Activated CD8-positive, alpha-beta memory T cell treated with anti-CD3 and anti-CD28 coated beads, Interleukin-2, amount 50 U/mL, for 24 hours (primary cell): ENCODE measurements around the gene USP7.
A peak's percentile ranks its signal among the peaks of the same experiment; 100 is the strongest.
"Not testable (repeated sequence)": the region's sequence is repeated elsewhere in the genome, so short reads cannot be mapped to it uniquely, and the experiment has no call there.

Source experiments
- DNase-seq: peaks from one replicate; pipeline ENCODE4 v3.0.0-alpha.2; 2020; ENCODE audit errors: extremely low read depth

USP7 gene

DNA sequence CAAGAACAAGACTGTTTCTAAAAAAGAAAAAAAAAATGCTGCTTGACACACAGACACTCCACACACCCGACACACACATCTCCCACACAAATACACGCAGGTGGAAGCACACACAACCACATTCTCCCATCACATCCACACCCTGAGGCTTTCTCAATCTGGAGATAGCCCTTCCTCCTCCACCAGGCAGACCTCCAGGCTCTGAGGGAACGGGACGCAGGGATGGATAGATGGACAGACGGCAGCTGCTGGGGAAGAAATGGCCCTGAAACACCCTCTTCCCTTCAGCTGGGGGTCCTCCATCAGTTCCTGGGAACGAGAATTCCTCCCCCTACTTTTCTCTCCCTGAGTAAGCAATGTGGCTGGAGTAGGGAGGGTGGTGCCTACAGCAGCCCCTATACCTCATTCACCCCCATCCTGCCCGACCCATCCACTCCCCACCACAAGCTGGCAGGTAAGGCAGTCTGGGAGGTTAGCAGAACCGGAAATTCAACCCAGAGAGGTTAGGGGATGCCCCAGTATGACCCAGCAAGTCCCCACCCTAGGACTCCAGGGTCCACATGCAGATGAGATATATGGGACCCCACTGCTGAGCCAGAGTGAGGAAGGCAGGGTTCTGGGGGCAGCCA lies 85.7 kb downstream of the USP7 start:
- no peak for DNase-seq

DNA sequence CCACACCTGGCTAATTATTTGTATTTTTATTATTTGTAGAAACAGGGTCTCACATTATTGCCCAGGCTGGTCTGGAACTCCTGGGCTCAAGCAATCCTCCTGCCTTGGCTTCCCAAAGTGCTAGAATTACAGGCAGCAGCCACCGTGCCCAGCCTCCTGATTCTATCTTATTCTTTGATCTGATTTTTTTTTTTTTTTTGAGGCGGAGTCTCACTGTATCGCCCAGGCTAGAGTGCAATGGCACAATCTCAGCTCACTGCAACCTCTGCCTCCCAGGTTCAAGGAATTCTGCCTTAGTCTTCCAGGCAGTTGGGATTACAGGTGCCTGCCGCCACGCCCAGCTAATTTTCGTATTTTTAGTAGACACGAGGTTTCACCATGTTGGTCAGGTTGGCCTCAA lies 88.4 kb downstream of the USP7 start:
- not testable (repeated sequence) for DNase-seq

DNA sequence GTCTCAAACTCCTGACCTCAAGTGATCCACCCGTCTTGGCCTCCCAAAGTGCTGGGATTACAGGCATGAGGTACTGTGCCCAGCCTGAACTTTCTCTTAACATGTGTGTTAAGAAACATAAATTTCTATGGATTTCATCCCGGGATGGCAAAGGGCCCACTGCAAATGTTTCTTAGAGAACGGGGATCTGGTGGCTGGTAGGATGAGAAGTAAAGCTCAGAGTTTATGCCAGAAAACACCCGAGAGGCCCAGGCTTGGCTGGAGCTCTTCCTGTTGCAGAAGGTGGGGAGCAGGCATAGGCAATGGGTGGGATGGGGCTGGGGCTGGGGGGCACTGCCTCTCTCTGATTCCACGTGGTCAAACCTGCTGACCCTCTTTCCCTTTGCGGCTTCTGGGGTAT lies 89.3 kb downstream of the USP7 start:
- no peak for DNase-seq

DNA sequence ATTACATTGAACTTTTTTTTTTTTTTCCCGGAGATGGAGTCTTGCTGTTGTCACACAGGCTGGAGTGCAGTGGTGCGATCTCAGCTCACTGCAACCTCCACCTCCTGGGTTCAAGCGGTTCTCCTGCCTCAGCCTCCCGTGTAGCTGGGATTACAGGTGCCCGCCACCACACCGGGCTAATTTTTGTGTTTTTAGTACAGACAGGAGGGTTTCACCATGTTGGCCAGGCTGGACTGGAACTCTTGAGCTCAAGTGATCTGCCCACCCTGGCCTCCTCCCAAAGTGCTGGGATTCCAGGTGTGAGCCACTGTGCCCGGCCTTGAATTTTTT lies 89.9 kb downstream of the USP7 start:
- DNase-seq, result not testable (repeated sequence)

DNA sequence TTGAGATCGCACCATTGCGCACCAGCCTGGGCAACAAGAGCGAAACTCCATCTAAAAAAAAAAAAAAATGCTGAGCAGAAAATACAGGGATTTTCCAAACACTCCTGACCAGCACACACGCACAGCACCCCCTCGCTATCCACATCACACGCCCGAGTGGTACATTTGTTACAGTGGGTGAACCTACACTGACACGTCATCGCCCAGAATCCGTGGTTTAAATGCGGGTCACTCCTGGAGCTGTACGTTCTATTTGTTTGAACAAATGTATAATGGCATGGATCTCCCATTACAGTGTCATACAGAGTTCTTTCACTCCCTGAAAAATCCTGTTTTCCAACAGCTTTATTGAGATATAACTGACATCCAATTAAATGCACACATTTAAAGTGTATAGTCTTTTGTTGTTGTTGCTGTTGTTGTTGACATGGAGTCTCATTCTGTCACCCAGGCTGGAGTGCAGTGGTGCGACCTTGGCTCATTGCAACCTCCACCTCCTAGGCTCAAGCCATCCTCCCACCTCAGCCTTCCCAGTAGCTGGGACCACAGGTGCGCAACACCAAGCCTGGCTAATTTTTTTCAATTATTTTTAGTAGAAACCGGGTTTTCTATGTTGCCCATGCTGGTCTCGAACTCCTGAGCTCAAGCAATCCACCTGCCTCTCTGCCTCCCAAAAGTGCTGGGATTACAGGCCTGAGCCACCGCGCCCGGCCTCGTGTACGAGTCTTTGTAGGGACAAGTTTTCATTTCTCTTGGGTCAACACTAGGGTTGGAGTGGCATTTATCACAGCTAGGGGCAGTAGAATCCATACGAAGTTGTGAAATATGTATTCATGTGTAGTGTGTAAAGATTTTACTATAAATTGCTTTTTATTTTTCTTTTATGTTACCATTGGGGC lies 90.5 kb downstream of the USP7 start:
- DNase-seq, result no peak

DNA sequence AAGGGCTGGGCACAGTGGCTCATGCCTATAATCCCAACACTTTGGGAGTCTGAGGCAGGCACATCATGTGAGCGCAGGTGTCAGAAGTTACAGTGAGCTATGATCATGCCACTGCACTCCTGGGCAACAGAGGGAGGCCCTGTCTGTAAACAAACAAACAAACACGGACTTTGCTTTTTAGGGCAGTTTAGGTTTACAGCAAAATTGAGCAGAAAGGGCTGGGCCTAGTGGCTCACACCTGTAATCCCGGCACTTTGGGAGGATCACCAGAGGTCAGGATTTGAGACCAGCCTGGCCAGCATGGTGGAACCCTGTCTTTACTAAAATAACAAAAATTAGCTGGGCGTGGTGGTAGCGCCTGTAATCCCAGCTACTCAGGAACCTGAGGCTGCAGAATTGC lies 91.6 kb downstream of the USP7 start:
- no peak for DNase-seq

DNA sequence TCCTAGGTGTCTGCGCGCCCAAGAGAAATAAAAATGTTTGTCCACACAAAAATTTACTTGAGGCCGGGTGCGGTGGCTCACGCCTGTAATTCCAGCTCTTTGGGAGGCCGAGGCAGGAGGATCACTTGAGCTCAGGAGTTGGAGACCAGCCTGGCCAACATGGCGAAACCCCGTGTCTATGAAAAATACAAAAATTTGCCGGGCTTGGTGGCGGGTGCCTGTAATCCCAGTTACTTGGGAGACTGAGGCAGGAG lies 93.8 kb downstream of the USP7 start:
- DNase-seq, result not testable (repeated sequence)

DNA sequence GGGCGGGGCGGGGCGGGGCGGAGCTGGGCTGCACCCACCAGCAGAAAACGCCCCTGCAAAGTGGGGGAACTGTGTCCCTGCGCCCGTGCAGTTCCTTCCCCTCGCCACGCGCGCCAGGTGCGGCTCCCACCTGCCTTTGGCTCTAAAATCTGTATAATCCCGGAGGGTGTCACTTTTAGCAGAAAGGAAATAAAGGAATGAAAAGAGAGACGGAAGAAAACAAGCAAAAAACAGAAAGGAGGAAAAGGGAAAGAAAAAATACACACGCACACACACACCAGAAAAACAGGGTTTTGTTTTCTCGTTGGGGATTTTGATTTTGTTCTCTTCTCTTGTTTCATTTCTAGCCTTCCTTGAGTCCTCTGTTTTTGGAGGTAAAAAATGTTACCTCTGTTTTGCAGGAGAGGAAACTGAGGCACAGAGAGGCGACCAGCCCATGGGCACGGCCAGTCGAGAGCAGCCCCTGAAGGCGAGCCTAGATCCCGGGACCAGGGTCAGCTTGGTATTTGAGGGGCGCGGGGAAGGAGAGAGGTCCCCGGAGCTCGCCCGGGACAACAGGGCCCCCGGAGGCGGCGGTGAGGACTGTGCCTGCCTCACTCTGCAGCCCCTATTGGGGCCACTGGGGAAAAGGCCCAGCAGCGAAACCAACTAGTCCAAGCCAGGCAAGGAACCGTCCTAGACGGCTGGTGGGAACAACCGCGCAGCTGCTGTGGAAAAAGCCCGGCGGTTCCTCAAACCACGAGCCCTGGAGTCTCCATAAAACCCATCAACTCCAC lies 94.3 kb downstream of the USP7 start:
- no peak for DNase-seq

DNA sequence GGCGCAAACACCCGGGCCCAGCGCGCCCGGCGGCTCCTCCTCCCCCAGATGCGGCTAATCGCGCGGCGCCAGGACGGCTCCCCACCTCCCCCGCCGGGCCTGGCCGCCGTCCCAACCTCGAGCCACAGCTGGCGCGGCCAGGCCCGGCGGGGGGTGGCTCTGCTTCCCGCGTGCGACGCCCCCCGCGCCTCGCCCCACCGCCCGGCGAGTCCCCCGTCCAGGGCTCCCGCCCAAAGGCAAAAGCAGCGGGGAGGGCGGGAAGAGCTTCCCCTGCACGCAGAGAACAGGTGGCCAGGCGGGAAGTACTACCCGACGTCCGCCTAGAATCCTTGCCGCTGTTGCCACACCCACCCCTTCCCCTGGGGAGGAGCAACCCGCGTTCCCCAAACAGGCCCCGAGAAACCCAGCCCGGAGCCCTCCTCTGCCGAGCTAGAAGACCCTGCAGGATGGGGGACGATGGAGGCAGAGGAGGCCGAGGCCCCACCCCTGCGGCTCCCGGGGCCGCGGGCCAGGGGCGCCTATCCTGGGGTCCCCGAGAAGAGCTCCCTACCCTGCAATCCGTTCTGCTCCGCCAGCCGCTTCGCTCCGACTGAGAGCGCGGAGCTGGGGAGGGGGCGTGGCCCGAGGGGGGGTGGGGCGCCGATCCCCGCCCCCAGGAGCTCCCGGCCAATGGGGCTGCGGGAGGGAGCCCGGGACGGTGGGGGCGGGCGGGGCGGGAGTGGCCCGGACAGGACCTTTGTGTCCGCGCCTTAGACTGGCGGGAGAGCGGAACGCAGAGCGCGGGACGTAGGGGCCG lies 95.1 kb downstream of the USP7 start, which contains the start of gene CARHSP1:
Gene CARHSP1 (minus strand): TSS at position 591 of the 796 bp plus-strand sequence. CDS start 9,678 bp downstream, outside the sequence.
- DNase-seq, result peak; percentile 50

DNA sequence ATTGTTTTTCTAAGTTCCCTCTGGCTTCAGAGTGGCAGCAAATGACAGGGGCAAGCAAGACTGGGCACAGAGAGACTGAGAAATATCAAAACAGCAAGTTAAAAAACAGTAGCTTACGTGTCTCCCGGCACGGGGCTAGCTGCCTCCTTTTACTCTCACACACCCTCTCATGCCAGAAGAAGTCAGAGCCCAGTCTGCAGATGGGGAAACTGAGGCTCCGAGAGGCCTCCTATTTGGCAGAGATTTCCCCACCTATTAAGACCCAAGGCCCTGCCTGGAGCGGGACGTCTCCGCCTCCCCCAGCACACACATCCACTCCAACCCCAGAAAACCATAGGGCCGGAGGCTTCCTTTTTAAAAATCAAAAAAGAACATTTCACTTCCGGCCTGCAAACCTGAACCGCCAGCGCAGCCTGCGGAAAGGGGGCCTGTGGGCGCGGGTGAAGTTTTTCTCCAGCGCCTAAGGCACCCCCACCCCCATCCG lies 95.7 kb downstream of the USP7 start:
- DNase-seq, result no peak

DNA sequence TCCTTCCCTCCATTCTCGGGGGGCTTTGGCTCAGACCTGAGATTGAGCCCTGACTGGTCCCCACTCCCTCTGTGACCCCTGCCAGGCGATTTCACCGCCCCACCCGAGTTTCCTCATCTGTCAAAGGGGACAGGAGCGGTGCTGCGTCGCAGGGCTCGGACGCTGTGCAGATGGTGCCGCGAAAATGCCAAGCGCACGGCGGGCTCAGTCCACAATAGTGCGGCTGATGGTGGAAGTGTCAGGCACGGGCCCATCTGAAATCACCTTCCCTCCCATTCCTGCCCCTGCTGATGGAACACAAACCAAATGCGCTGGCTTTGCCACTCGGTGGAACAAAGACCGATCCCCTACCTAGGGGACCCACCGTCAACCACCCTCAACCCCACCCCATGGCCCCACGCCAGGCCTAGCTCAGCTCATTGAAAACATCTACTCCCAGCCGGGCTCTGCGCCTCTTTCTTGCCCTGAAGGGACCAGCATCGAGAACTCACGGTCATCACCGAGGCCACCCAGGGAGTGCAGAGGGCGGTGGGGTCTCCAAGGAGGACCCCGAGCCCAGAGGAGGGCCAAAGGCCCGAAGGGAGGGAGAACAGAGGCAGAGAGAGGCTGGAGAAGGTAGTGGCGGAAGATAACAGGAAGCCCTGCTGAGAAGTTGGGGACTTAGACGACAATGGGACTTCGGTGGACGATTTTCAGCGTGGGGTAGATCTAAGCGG lies 96.3 kb downstream of the USP7 start:
- no peak for DNase-seq

DNA sequence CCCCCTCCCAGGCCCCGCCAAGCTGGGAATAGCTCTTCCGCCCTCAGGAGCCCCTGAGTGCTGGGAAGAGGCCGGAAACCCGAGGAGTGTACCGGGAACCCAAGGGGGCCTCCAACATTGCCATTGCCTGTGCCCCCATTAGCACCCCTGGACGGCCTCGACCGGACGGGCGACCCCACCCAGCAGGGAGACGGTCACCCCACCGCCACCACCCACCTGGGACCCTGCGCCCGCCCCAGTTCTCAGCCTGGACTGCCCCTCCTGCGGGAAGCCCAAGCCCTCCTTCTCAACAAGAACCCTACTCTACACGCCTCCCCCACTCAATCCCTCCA lies 96.9 kb downstream of the USP7 start:
- no peak for DNase-seq

DNA sequence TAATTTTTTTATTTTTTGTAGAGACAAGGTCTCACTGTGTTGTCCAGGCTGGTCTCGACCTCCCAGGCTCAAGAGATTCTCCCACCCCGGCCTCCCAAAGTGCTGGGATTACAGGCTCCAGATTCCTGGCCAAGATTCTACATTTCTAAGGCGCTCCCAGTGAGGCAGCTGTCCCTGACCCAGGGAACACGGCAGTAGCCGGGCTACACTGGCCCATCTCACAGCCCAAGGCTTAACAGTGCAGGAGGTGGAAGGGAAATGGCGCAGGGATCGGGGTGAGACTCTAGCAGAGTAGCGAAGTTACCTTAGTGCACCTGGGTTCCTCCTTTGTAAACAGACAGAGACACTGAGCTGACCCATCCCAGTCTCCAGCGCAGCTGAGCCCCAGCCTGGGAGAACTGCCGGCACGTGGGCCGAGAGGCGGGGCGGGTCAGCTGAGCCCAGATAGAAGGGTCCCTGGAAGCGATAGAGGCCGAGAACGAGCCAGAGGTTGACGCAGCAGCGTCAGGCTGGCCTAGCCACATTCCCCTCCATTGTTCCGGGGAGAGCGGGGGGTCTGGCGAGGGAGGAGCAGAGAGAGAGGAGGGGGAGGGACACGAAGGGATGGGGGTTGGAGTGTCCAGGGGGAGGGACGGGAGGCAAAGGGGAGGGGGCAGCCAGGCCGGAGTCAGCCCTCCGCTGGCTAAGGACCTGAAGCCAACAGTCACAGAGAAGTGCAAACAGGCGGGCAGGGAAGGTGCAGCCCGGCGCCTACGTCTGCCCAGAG lies 97.4 kb downstream of the USP7 start:
- no peak for DNase-seq

DNA sequence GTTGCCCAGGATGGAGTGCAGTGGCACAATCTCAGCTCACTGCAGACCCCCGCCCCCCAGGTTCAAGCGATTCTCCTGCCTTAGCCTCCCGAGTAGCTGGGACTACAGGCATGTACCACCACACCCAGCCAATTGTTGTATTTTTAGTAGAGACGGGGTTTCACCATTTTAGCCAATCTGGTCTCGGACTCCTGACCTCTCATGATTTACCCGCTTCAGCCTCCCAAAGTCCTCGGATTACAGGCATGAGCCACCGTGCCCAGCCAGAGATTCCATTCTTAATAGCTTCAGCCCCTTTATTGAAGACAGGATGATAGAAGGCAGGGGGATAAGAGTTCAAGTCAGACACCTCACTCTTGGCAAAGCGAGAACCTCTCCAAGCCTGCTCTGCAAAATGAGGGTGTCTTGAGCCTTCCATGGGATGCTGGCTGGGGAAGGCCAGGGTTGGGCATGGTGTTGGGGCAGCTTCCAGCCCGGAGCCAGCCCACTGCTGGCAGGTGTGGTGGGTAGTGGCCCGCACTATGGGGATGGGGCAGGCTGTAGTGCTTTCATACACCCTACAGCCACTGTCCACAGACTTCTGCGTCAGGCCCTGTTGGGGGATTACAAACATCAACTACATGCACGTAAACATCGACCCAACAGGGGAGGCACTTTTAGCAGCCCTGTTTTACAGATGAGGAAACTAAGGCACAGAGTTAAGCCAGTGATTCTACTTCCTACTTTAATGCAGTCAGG lies 98.4 kb downstream of the USP7 start:
- no peak for DNase-seq

DNA sequence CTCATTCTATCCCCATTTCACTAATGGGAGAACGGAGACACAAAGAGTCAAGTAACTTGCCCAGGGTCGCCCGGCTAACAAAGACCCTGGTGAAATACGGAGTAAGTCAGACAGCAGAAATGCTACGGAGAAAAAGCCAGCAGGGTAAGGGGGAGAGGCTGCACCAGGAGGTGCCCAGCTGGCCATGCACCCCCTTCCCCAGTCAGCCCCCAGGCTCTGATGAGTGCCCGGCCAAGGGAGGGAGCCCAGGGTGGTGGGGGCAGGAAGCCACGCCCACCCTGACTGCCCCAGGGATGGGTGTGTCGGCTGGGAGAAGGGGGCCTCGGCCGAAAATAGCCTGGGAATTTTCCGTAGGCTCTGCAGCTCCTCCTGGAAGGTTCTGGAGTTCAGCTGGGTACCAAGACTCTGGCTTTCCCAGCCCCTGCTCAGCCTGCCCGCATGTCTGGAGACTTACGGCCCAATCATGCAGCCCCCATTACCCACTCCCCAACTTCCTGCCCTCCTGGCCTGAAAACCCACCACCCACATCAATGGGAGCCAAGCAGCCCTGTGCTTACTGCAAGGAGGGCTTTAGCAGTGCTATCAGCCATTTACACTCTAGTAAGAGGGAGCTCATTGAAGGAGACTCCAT lies 99.1 kb downstream of the USP7 start:
- no peak for DNase-seq

DNA sequence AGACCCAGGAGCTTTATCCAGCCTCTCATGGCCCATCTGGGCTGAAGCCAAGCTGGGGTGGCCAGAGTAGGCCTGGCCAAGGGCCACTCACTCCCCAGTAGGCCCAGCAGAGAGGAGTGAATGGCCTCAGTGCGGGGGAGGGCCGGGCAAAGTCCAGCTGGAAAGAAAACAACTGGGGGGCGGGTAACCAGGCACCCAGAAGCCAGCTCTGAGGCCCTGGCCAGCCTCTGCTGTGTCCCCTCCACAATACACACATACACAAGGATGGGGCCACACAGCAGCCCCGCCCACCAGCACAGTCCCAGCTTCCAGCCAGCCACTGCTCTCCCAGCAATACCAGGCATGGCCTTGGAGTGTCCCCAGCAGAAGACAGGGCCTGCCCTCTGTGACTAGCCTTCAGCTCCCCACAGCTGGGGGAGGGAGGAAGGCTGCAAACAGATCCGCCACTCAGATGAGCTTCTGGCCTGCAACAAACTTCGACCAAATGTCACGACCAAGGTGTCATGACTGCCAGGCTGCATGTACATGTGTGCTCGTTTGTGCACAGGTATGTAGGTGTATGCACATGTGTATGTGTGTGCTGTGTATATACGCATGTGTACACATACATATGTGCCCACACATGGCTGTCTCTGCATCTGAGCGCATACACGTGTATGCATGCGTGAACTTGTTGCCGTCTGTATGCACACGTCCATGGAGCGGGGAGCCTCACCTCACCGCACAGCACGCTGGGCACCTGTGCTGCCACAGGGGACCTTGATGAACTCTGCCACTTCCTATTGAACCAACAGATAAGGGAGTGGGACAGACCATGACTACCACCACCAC lies 99.9 kb downstream of the USP7 start:
- no peak for DNase-seq

DNA sequence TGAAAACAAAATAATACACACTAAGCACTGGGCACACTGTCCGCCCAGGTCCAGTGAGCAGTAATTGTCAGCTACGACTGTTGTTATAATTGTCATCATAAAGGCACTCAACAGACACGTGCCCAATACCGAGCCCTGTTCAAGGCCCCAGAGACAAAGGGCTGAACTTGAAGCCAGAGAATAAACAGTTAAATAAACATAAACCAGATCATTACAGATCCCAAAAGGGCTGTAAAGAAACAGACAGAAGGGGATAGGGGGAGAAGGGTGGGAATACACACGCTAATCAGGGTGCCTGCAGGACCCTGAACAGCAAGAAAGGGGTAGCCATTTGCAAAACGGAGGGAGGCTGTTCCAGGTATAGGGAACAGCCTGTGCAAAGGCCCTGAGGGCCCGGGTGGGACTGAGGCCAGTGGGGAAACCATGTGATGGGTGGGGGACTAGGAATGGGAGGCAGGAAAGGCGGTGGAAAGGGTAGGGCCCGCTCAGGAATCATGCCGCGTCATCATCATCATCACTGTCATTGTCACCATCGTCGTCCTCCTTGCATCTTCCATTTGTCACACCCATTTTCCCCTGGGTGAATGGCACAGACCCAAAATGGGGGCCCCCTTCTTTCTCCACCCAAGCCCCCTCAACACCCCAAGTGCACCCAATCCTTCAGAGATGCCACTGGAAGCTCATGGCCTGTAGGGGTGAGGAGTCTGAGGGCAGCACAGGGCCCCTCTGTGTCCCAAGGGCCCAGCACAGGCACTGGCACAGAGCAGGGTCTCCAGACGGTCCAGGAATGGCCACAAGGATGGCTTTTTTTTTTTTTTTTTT lies 101.2 kb downstream of the USP7 start:
- DNase-seq, result no peak
